Stomach (tissue), 9 donors: ENCODE data around the gene RBM47. TPM values are rescaled to one million over a fixed set of nuclear protein-coding genes. Genes with fewer than 3 reads are reported as not detected.
"Not testable (repeated sequence)": the region's sequence is repeated elsewhere in the genome, so short reads cannot be mapped to it uniquely, and the experiment has no call there.

Source experiments
- DNase-seq, 2 donors: peaks; one replicate each; pipeline versions ENCODE4 v3.0.0 to v3.0.0-alpha.2; 2013 to 2019
- H3K27ac ChIP-seq, 5 donors: fragments of 200-600 bp in 4 of 5; sonication (generic) in 4 of 5; one replicate each; pipeline ENCODE4 v1.5.1; 2013 to 2019; ENCODE audit warnings: mild to moderate bottlenecking in 1 of 5, moderate library complexity in 1 of 5
- H3K27me3 ChIP-seq, 3 donors: fragments of 200-600 bp; sonication (generic); one replicate each; pipeline ENCODE4 v1.5.1; 2017 to 2019; ENCODE audit warnings: mixed run types in 1 of 3
- H3K36me3 ChIP-seq, 4 donors: fragments of 200-600 bp; sonication (generic); 1 replicate in 3 of 4; 2 replicates in 1 of 4; pipeline ENCODE4 v1.5.1; 2016 to 2019
- H3K4me1 ChIP-seq, 4 donors: fragments of 200-600 bp; sonication (generic); one replicate each; pipeline ENCODE4 v1.5.1; 2016 to 2019
- H3K4me3 ChIP-seq, 4 donors: fragments of 200-600 bp; sonication (generic) in 3 of 4; one replicate each; pipeline ENCODE4 v1.5.1; 2016 to 2019; ENCODE audit warnings: mild to moderate bottlenecking in 1 of 4
- H3K9me3 ChIP-seq, 4 donors: fragments of 200-600 bp; sonication (generic); one replicate each; pipeline ENCODE4 v1.5.1; 2016 to 2019
- CTCF ChIP-seq, 7 experiments: fragments of 450-650 bp in 4 of 7; fragments of 200-600 bp in 3 of 7; sonication (generic) in 3 of 7; IDR thresholded peaks; one replicate each; pipeline ENCODE4 v1.5.1; 2016 to 2019; ENCODE audit warnings: antibody characterized with exemption in 7 of 7, control low read depth in 2 of 7, mild to moderate bottlenecking in 1 of 7
- EP300 ChIP-seq: sonication (generic); formaldehyde crosslinking; IDR thresholded peaks from one replicate; pipeline ENCODE4 v1.6.1; 2017; ENCODE audit warnings: antibody characterized with exemption
- POLR2A ChIP-seq, 4 donors: fragments of 450-650 bp; IDR thresholded peaks; one replicate each; pipeline ENCODE4 v1.6.1; 2016; ENCODE audit warnings: antibody characterized with exemption in 4 of 4, control low read depth in 2 of 4, mild to moderate bottlenecking in 1 of 4, moderate library complexity in 1 of 4
- POLR2AphosphoS5 ChIP-seq, 3 donors: sonication (generic); formaldehyde crosslinking; IDR thresholded peaks; one replicate each; pipeline ENCODE4 v1.6.1; 2016; ENCODE audit warnings: antibody characterized with exemption in 3 of 3
- WGBS, 5 donors: extraction: QIAGEN DNeasy Blood & Tissue Kit in 3 of 5; methylation state at CpG; one replicate each; pipeline versions ENCODE4 v1.1.5 to v1.1.7; 2013 to 2018; 5-methylcytosine and 5-hydroxymethylcytosine counted together
- intact Hi-C: fragments of 100-400 bp; cut with DNase I; formaldehyde crosslinking; loops from one replicate; pipeline ENCODE4 v1.15.1; 2023; ENCODE audit warnings: low total_unique reads
- polyA plus RNA-seq, 3 donors: library from polyadenylated mRNA; stranded (reverse); fragments of 200-250 nt; gene quantifications; one replicate each; pipeline ENCODE4 v1.2.3, GENCODE V29; 2013
- total RNA-seq, 5 donors: library from RNA; depleted of rRNA; stranded (reverse); fragments of >200 nt; gene quantifications; one replicate each; pipeline versions ENCODE4 v1.1.0 to v1.2.3, GENCODE V29; 2014 to 2016
- donor health status: healthy with polysubstance abuse.
- donor health status: Bipolar disorder and iron deficiency.
- donor health status: healthy.

The RBM47 gene
- total and polyA plus RNA-seq, 8 donors: 18.5 to 448 (median 160) TPM

- intact Hi-C loops: no loop called here
- no peak overlapping the region for H3K4me3 ChIP-seq
- 22 to 50% (median 27%) methylated on average over 5 of the region's 5 CpGs for WGBS, 5 donors
- H3K27ac ChIP-seq: peak overlapping the region; percentile 35 to 72 (median 64)
- H3K4me1 ChIP-seq: peaks cover 13 to 52% (median 24%) of the 10 kb centered on the region in 4 donors
- H3K9me3 ChIP-seq: no peaks in the 10 kb centered on the region
- DNase-seq: no peak
- H3K36me3 ChIP-seq: no peaks in the 10 kb centered on the region
- H3K27me3 ChIP-seq: no peaks in the 10 kb centered on the region
- no peak for TF ChIP-seq EP300
- TF ChIP-seq CTCF (IDR thresholded peaks at IDR 0.05): no peak
- no peak for TF ChIP-seq POLR2A (IDR thresholded peaks at IDR 0.05)
- TF ChIP-seq POLR2AphosphoS5 (IDR thresholded peaks at IDR 0.05): no peak
Measured at GRCh38 chr4:40559585-40560465, 69.8 kb downstream of the RBM47 start.

GRCh38 chr4:40557736-40558135, 71.9 kb downstream of the RBM47 start:
- Histone ChIP-seq H3K4me1 (peaks cover 22 to 48% (median 23%) of the 10 kb centered on the region in 4 donors), H3K9me3 (no peaks in the 10 kb centered on the region), H3K27ac (no peak overlapping the region), H3K36me3 (no peaks in the 10 kb centered on the region), H3K27me3 (no peaks in the 10 kb centered on the region), H3K4me3 (no peak overlapping the region)
- intact Hi-C loops: no loop called here
- no peak for DNase-seq
- TF ChIP-seq EP300 (no peak), CTCF (IDR thresholded peaks at IDR 0.05) (no peak), POLR2A (IDR thresholded peaks at IDR 0.05) (no peak), POLR2AphosphoS5 (IDR thresholded peaks at IDR 0.05) (no peak)
- 94 to 100% (median 96%) methylated on average over 2 of the region's 2 CpGs for WGBS, 5 donors

GRCh38 chr4:40555176-40555900, 74.3 kb downstream of the RBM47 start:
- WGBS, 5 donors: 88 to 94% (median 91%) methylated on average over 15 of the region's 15 CpGs
- peaks cover 16 to 53% (median 29%) of the 10 kb centered on the region in 4 donors for H3K4me1 ChIP-seq
- no peaks in the 10 kb centered on the region for H3K27me3 ChIP-seq
- no peak for DNase-seq
- no peaks in the 10 kb centered on the region for H3K36me3 ChIP-seq
- H3K27ac ChIP-seq: peak overlapping the region in 3 of 5 donors; percentile 38 to 89 (median 81)
- no peaks in the 10 kb centered on the region for H3K9me3 ChIP-seq
- intact Hi-C loops: no loop called here
- TF ChIP-seq EP300 (no peak), CTCF (IDR thresholded peaks at IDR 0.05) (no peak), POLR2AphosphoS5 (IDR thresholded peaks at IDR 0.05) (no peak), POLR2A (IDR thresholded peaks at IDR 0.05) (no peak)
- H3K4me3 ChIP-seq: no peak overlapping the region

- 66 to 85% (median 78%) methylated on average over 12 of the region's 12 CpGs for WGBS, 5 donors
Measured at GRCh38 chr4:40554641-40555040, 75.0 kb downstream of the RBM47 start.

More at GRCh38 chr4:40554641-40555040, 75.0 kb downstream of the RBM47 start:
- H3K9me3 ChIP-seq, H3K4me3 ChIP-seq, DNase-seq, H3K36me3 ChIP-seq, H3K27me3 ChIP-seq, intact Hi-C loops: not testable (repeated sequence)
- H3K4me1 ChIP-seq: peaks cover 17 to 53% (median 26%) of the 10 kb centered on the region in 4 donors
- peak overlapping the region in 4 of 5 donors; percentile 38 to 89 (median 62) for H3K27ac ChIP-seq
